ENCODE measurements around the gene SMIM24. TPM values are rescaled to one million over a fixed set of nuclear protein-coding genes. Genes with fewer than 3 reads are reported as not detected.

Gene SMIM24
- total and polyA plus RNA-seq, 9 of the 15 experiments (the other 6 are each of a cell fraction or from before 2014, with no cell fraction given), result 0.45 to 12.3 (median 1.4) TPM; not detected in 1

DNA sequence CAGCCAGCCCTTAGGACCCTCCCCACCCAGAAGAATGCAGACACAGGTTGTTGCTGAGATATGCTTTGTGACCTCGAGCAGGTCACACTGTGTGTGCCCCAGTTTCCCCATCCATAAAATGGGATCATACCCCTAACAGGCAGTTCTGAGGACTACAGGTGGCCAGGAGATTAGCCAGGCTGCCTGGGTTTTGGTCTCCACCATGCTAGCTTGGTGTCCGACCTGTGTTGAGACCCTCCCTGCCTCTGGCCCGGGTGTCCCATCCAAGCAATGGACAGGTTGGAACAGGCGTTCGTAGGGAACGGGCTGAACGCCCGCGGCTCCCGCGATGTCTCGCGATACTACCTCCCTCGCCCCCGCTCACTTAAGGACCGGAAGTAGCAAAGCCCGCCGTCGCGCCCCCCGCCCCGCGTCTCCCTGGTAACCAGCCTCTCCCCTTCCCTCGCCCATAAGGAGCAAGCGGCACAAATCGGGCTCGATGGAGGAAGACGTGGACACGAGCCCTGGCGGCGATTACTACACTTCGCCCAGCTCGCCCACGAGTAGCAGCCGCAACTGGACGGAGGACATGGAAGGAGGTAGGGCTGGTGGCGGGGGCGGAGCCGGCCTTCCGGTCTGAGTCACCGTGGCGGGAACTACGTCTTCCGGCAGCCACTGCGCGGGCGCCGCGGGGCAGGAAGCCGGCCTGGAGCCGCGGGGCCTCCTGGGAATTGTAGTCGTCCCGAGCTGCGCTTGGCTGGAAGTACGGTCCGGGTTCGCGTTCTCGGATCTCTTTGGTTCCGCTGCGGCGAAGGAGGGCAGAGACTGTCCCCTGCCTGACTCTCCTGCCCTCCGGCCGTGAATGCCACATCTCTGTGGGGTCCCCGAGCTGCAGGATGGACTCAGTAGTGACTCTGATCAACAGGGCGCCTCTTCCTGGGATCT is 45.4 kb downstream of the SMIM24 start (continued):
- TF ChIP-seq ARNT (IDR thresholded peaks at IDR 0.05) (no peak), ZNF212 (CRISPR knock-in tag; IDR thresholded peaks at IDR 0.05) (no peak), ZNF445 (CRISPR knock-in tag; IDR thresholded peaks at IDR 0.05; ENCODE audit: low read depth) (no peak), HMG20B (CRISPR knock-in tag; IDR thresholded peaks at IDR 0.05) (no peak), ZNF140 (CRISPR knock-in tag; IDR thresholded peaks at IDR 0.05) (no peak), FOXK2 (conservative IDR thresholded peaks at IDR 0.05 in 1 of 2, IDR thresholded peaks at IDR 0.05 in 1 of 2; ENCODE audit: low read depth in 2 of 2) (peak; percentile 44 to 57; a peak in 2 of 4 replicates), POLR2B (IDR thresholded peaks at IDR 0.05; ENCODE audit: low read depth, partially characterized antibody) (peak; percentile 68), ZFP30 (CRISPR knock-in tag; IDR thresholded peaks at IDR 0.05; ENCODE audit: borderline replicate concordance) (no peak), ZSCAN29 (IDR thresholded peaks at IDR 0.05) (no peak), DMBX1 (CRISPR knock-in tag; IDR thresholded peaks at IDR 0.05; ENCODE audit: borderline replicate concordance) (peak; percentile 79; the same call in 1 of the 2 replicates), ZC3H4 (CRISPR knock-in tag; IDR thresholded peaks at IDR 0.05; ENCODE audit: borderline replicate concordance) (no peak; the same call in 1 of the 2 replicates), KLF16 (IDR thresholded peaks at IDR 0.05) (no peak), ZNF134 (CRISPR knock-in tag; conservative IDR thresholded peaks at IDR 0.05) (0 out of 2 replicates have a peak, but pooled peaks have one; percentile 36)
- TF ChIP-seq, protein P1, sequence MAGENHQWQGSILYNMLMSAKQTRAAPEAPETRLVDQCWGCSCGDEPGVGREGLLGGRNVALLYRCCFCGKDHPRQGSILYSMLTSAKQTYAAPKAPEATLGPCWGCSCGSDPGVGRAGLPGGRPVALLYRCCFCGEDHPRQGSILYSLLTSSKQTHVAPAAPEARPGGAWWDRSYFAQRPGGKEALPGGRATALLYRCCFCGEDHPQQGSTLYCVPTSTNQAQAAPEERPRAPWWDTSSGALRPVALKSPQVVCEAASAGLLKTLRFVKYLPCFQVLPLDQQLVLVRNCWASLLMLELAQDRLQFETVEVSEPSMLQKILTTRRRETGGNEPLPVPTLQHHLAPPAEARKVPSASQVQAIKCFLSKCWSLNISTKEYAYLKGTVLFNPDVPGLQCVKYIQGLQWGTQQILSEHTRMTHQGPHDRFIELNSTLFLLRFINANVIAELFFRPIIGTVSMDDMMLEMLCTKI (IDR thresholded peaks at IDR 0.05; ENCODE audit: partially characterized antibody), result no peak
- TF ChIP-seq, protein P2, sequence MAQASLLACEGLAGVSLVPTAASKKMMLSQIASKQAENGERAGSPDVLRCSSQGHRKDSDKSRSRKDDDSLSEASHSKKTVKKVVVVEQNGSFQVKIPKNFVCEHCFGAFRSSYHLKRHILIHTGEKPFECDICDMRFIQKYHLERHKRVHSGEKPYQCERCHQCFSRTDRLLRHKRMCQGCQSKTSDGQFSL (CRISPR knock-in tag; IDR thresholded peaks at IDR 0.05), result 0 out of 2 replicates have a peak, but pooled peaks have one; percentile 17
- TF ChIP-seq, protein P2 (tag; IDR thresholded peaks at IDR 0.05), result no peak
